Ovary (tissue), 3 donors: ENCODE data around the gene DGKQ.

Experiments
- CTCF ChIP-seq, 3 donors: fragments of 450-650 bp in 2 of 3; fragments of 200-600 bp in 1 of 3; IDR thresholded peaks; one replicate each; pipeline versions ENCODE4 v1.5.1 to v1.8.0; 2016 to 2022; ENCODE audit warnings: antibody characterized with exemption in 3 of 3, mild to moderate bottlenecking in 1 of 3
- EP300 ChIP-seq: sonication (generic); formaldehyde crosslinking; IDR thresholded peaks from one replicate; pipeline ENCODE4 v1.6.1; 2017; ENCODE audit warnings: antibody characterized with exemption
- POLR2A ChIP-seq: fragments of 450-650 bp; IDR thresholded peaks from one replicate; pipeline ENCODE4 v1.6.1; 2017; ENCODE audit warnings: antibody characterized with exemption, mild to moderate bottlenecking, moderate library complexity
- donor health status: DM: no; HTN: no; CAD: no.

- TF ChIP-seq EP300 (no peak), CTCF (IDR thresholded peaks at IDR 0.05) (no peak), POLR2A (no peak)
Measured at GRCh38 chr4:917992-918391, 55.4 kb downstream of the DGKQ start.
